Fibroblast of the conjunctiva (primary cell): ENCODE measurements around the gene DKK3.

Experiments used
- DNase-seq: peaks from one replicate; pipeline ENCODE4 v3.0.0-alpha.2; 2010; ENCODE audit warnings: low read depth

The DKK3 gene

GRCh38 chr11:12029738-12030363 lies 21.4 kb upstream of the DKK3 start:
- DNase-seq: no peak

- no peak for DNase-seq
Observed at GRCh38 chr11:12029119-12029518, 20.7 kb upstream of the DKK3 start.

- DNase-seq: no peak
Observed at GRCh38 chr11:12028303-12028702, 19.9 kb upstream of the DKK3 start.

- no peak for DNase-seq
Observed at GRCh38 chr11:12026331-12027211, 18.1 kb upstream of the DKK3 start.

GRCh38 chr11:12024254-12024926 lies 16.0 kb upstream of the DKK3 start:
- no peak for DNase-seq

- no peak for DNase-seq
Observed at GRCh38 chr11:12023015-12023414, 14.6 kb upstream of the DKK3 start.

GRCh38 chr11:12020546-12020945 lies 12.1 kb upstream of the DKK3 start:
- no peak for DNase-seq

- no peak for DNase-seq
Observed at GRCh38 chr11:12019866-12020416, 11.5 kb upstream of the DKK3 start.

GRCh38 chr11:12019337-12019736 lies 10.9 kb upstream of the DKK3 start:
- DNase-seq: no peak

- DNase-seq: no peak
Observed at GRCh38 chr11:12017865-12018453, 9.5 kb upstream of the DKK3 start.

- DNase-seq: peak; percentile 61
Observed at GRCh38 chr11:12017243-12017678, 8.8 kb upstream of the DKK3 start.

- no peak for DNase-seq
Observed at GRCh38 chr11:12016246-12016645, 7.8 kb upstream of the DKK3 start.

- no peak for DNase-seq
Observed at GRCh38 chr11:12015486-12015885, 7.1 kb upstream of the DKK3 start.

- DNase-seq: no peak
Observed at GRCh38 chr11:12013781-12014180, 5.4 kb upstream of the DKK3 start.

- DNase-seq: no peak
Observed at GRCh38 chr11:12009617-12010321, 1.3 kb upstream of the DKK3 start.

GRCh38 chr11:12008790-12009616 lies 577 bp upstream of the DKK3 start:
- no peak for DNase-seq

GRCh38 chr11:12007230-12007593 lies 1.2 kb downstream of the DKK3 start:
- no peak for DNase-seq

GRCh38 chr11:12006552-12007229 lies 1.7 kb downstream of the DKK3 start:
- DNase-seq: no peak

- peak; percentile 47 for DNase-seq
Observed at GRCh38 chr11:12005476-12005875, 3.0 kb downstream of the DKK3 start.

- DNase-seq: no peak
Observed at GRCh38 chr11:12005061-12005460, 3.4 kb downstream of the DKK3 start.
